Upper lobe of left lung (tissue), 4 donors: ENCODE results near the gene CYTH2.

ENCODE experiments used
- CTCF ChIP-seq, 6 experiments: fragments of 450-650 bp in 4 of 6; fragments of 200-600 bp in 2 of 6; sonication (generic) in 2 of 6; IDR thresholded peaks; one replicate each; pipeline ENCODE4 v1.5.1; 2016 to 2019; ENCODE audit warnings: antibody characterized with exemption in 6 of 6
- EP300 ChIP-seq, 4 donors: sonication (generic); formaldehyde crosslinking; IDR thresholded peaks; one replicate each; pipeline ENCODE4 v1.5.1; 2017; ENCODE audit warnings: antibody characterized with exemption in 4 of 4, control low read depth in 2 of 4
- POLR2A ChIP-seq, 4 donors: fragments of 450-650 bp; IDR thresholded peaks; one replicate each; pipeline ENCODE4 v1.5.1; 2016 to 2017; ENCODE audit warnings: antibody characterized with exemption in 4 of 4, mild to moderate bottlenecking in 2 of 4
- POLR2AphosphoS5 ChIP-seq, 2 donors: sonication (generic); formaldehyde crosslinking; IDR thresholded peaks; one replicate each; pipeline ENCODE4 v1.5.1; 2017; ENCODE audit warnings: antibody characterized with exemption in 2 of 2

- TF ChIP-seq CTCF (IDR thresholded peaks at IDR 0.05) = no peak
- TF ChIP-seq POLR2A (IDR thresholded peaks at IDR 0.05) = no peak
- no peak for TF ChIP-seq POLR2AphosphoS5 (IDR thresholded peaks at IDR 0.05)
- no peak for TF ChIP-seq EP300 (IDR thresholded peaks at IDR 0.05)
Observed at GRCh38 chr19:48446579-48446978, 22.6 kb upstream of the CYTH2 start.
